H1 (cell line): Measurements from ENCODE around the gene FAM200B. TPM values are rescaled to one million over a fixed set of nuclear protein-coding genes. Genes with fewer than 3 reads are reported as not detected.

Experiments used
- BRCA1 ChIP-seq: IDR thresholded peaks from 2 replicates; pipeline ENCODE4 v1.6.1; 2012; ENCODE audit warnings: low read depth, low read length, improper control_type of control experiment
- CREB1 ChIP-seq: IDR thresholded peaks from 2 replicates; pipeline ENCODE4 v1.6.1; 2012; ENCODE audit warnings: inconsistent platforms
- GTF2F1 ChIP-seq: IDR thresholded peaks from 2 replicates; pipeline ENCODE4 v1.6.1; 2012; ENCODE audit warnings: low read depth, low read length, improper control_type of control experiment, borderline replicate concordance
- NANOG ChIP-seq: IDR thresholded peaks from 2 replicates; pipeline ENCODE4 v1.6.1; 2011; ENCODE audit warnings: low read length, low read depth, mild to moderate bottlenecking, inconsistent platforms; ENCODE audit not compliant: insufficient read depth, poor library complexity, severe bottlenecking
- NRF1 ChIP-seq: IDR thresholded peaks from 2 replicates; pipeline ENCODE4 v1.6.1; 2011; ENCODE audit warnings: mild to moderate bottlenecking, low read depth, low read length, improper control_type of control experiment
- SP1 ChIP-seq: IDR thresholded peaks from 2 replicates; pipeline ENCODE4 v1.6.1; 2011; ENCODE audit warnings: low read depth, low read length
- ZNF274 ChIP-seq: IDR thresholded peaks from 2 replicates; pipeline ENCODE4 v1.7.0; 2012; ENCODE audit warnings: low read length, borderline replicate concordance; ENCODE audit errors: extremely low read depth
- polyA plus RNA-seq, 7 experiments: library from polyadenylated mRNA; depleted of rRNA in 3 of 7; stranded (reverse) in 5 of 7; unstranded in 2 of 7; fragments of >200 nt in 5 of 7; fragments of 200-250 nt in 2 of 7; gene quantifications; 1 replicate in 5 of 7; 2 replicates in 1 of 7; 4 replicates in 1 of 7; pipeline versions ENCODE4 v1.2.1 to v1.2.3, GENCODE V29; 2011 to 2013; ENCODE audit warnings: missing spikeins in 2 of 7, mixed read lengths in 2 of 7
- total RNA-seq: library from RNA; stranded (reverse); fragmentation: NEBNext Ultra II Directional; extraction: Animal tissue kit (Norgen Biotek cat#: 25700); gene quantifications from 2 replicates; pipeline ENCODE4 v1.2.1, GENCODE V29; 2021
- TF ChIP-seq, protein P1 (sequence below): fragments of 300-600 bp; sonication (generic); IDR thresholded peaks from 2 replicates; pipeline ENCODE4 v1.7.1; 2012; ENCODE audit warnings: low read length, moderate library complexity, mild to moderate bottlenecking, inconsistent platforms; ENCODE audit not compliant: insufficient replicate concordance
- TF ChIP-seq, protein P2 (sequence below): IDR thresholded peaks from 2 replicates; pipeline ENCODE4 v1.6.1; 2012; ENCODE audit warnings: inconsistent platforms
- TF ChIP-seq, protein P3 (sequence below): IDR thresholded peaks from 2 replicates; pipeline ENCODE4 v1.6.1; 2011; ENCODE audit warnings: low read length, improper control_type of control experiment

The FAM200B gene
- total and polyA plus RNA-seq, 2 of the 8 experiments (the other 6 are each of a cell fraction or from before 2014, with no cell fraction given), result 10.7 to 23.7 TPM

DNA sequence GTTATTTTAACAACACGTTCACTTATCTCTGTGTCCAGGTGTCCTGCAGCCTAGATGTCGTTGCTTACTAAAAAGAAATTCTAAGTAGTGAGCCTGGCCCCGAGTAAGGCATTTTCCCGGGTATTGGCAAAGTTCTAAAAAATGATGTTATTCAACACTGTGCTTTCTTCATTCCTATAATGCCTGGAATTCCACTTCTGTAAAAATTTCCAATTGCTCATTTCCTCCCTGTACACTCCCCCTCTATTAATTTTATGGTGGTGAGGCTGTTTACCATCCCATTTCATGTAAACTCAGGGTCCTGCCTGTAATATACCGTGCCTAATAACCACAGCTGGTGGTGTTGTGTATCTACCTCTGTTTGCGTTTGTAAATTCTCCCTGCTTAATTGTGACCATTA, 35.5 kb downstream of the FAM200B start (continued):
- TF ChIP-seq, protein P1, sequence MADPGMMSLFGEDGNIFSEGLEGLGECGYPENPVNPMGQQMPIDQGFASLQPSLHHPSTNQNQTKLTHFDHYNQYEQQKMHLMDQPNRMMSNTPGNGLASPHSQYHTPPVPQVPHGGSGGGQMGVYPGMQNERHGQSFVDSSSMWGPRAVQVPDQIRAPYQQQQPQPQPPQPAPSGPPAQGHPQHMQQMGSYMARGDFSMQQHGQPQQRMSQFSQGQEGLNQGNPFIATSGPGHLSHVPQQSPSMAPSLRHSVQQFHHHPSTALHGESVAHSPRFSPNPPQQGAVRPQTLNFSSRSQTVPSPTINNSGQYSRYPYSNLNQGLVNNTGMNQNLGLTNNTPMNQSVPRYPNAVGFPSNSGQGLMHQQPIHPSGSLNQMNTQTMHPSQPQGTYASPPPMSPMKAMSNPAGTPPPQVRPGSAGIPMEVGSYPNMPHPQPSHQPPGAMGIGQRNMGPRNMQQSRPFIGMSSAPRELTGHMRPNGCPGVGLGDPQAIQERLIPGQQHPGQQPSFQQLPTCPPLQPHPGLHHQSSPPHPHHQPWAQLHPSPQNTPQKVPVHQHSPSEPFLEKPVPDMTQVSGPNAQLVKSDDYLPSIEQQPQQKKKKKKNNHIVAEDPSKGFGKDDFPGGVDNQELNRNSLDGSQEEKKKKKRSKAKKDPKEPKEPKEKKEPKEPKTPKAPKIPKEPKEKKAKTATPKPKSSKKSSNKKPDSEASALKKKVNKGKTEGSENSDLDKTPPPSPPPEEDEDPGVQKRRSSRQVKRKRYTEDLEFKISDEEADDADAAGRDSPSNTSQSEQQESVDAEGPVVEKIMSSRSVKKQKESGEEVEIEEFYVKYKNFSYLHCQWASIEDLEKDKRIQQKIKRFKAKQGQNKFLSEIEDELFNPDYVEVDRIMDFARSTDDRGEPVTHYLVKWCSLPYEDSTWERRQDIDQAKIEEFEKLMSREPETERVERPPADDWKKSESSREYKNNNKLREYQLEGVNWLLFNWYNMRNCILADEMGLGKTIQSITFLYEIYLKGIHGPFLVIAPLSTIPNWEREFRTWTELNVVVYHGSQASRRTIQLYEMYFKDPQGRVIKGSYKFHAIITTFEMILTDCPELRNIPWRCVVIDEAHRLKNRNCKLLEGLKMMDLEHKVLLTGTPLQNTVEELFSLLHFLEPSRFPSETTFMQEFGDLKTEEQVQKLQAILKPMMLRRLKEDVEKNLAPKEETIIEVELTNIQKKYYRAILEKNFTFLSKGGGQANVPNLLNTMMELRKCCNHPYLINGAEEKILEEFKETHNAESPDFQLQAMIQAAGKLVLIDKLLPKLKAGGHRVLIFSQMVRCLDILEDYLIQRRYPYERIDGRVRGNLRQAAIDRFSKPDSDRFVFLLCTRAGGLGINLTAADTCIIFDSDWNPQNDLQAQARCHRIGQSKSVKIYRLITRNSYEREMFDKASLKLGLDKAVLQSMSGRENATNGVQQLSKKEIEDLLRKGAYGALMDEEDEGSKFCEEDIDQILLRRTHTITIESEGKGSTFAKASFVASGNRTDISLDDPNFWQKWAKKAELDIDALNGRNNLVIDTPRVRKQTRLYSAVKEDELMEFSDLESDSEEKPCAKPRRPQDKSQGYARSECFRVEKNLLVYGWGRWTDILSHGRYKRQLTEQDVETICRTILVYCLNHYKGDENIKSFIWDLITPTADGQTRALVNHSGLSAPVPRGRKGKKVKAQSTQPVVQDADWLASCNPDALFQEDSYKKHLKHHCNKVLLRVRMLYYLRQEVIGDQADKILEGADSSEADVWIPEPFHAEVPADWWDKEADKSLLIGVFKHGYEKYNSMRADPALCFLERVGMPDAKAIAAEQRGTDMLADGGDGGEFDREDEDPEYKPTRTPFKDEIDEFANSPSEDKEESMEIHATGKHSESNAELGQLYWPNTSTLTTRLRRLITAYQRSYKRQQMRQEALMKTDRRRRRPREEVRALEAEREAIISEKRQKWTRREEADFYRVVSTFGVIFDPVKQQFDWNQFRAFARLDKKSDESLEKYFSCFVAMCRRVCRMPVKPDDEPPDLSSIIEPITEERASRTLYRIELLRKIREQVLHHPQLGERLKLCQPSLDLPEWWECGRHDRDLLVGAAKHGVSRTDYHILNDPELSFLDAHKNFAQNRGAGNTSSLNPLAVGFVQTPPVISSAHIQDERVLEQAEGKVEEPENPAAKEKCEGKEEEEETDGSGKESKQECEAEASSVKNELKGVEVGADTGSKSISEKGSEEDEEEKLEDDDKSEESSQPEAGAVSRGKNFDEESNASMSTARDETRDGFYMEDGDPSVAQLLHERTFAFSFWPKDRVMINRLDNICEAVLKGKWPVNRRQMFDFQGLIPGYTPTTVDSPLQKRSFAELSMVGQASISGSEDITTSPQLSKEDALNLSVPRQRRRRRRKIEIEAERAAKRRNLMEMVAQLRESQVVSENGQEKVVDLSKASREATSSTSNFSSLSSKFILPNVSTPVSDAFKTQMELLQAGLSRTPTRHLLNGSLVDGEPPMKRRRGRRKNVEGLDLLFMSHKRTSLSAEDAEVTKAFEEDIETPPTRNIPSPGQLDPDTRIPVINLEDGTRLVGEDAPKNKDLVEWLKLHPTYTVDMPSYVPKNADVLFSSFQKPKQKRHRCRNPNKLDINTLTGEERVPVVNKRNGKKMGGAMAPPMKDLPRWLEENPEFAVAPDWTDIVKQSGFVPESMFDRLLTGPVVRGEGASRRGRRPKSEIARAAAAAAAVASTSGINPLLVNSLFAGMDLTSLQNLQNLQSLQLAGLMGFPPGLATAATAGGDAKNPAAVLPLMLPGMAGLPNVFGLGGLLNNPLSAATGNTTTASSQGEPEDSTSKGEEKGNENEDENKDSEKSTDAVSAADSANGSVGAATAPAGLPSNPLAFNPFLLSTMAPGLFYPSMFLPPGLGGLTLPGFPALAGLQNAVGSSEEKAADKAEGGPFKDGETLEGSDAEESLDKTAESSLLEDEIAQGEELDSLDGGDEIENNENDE, result no peak
- TF ChIP-seq NANOG, result no peak
- TF ChIP-seq, protein P2, sequence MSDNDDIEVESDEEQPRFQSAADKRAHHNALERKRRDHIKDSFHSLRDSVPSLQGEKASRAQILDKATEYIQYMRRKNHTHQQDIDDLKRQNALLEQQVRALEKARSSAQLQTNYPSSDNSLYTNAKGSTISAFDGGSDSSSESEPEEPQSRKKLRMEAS, result no peak
- no peak for TF ChIP-seq ZNF274
- TF ChIP-seq BRCA1, result no peak
- TF ChIP-seq, protein P3, sequence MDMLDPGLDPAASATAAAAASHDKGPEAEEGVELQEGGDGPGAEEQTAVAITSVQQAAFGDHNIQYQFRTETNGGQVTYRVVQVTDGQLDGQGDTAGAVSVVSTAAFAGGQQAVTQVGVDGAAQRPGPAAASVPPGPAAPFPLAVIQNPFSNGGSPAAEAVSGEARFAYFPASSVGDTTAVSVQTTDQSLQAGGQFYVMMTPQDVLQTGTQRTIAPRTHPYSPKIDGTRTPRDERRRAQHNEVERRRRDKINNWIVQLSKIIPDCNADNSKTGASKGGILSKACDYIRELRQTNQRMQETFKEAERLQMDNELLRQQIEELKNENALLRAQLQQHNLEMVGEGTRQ, result no peak
- no peak for TF ChIP-seq CREB1
- no peak for TF ChIP-seq NRF1
- no peak for TF ChIP-seq SP1
- no peak for TF ChIP-seq GTF2F1
